HG03342 (cell line): ENCODE measurements around the gene OPA1.

Experiments used
- ATAC-seq: cut with Tn5 transposase; IDR thresholded peaks from one replicate; pipeline ENCODE4 v1.9.1; 2021; ENCODE audit warnings: mild to moderate bottlenecking, moderate library complexity; ENCODE audit not compliant: unreplicated experiment

OPA1 gene

GRCh38 chr3:193592841-193593667, at the start of gene OPA1:
TSS of gene OPA1 (plus strand) at chr3:193593208. CDS start at chr3:193593378, 170 bp downstream.
- ATAC-seq = peak; percentile 94

GRCh38 chr3:193544289-193544688, 48.7 kb upstream of the OPA1 start:
- ATAC-seq = no peak

- ATAC-seq = no peak
Observed at GRCh38 chr3:193545304-193545703, 47.7 kb upstream of the OPA1 start.

- ATAC-seq = no peak
Observed at GRCh38 chr3:193546129-193546528, 46.9 kb upstream of the OPA1 start.

GRCh38 chr3:193548406-193548805, 44.6 kb upstream of the OPA1 start:
- no peak for ATAC-seq

GRCh38 chr3:193552923-193553322, 40.1 kb upstream of the OPA1 start:
- ATAC-seq = no peak

GRCh38 chr3:193553586-193553985, 39.4 kb upstream of the OPA1 start:
- no peak for ATAC-seq

GRCh38 chr3:193554811-193555210, 38.2 kb upstream of the OPA1 start, which contains the start of gene ATP13A4:
TSS of gene ATP13A4 (minus strand) at chr3:193554895. CDS start at chr3:193554799, 96 bp downstream.
- no peak for ATAC-seq

GRCh38 chr3:193556841-193557240, 36.2 kb upstream of the OPA1 start:
- ATAC-seq = no peak

- ATAC-seq = no peak
Observed at GRCh38 chr3:193559100-193559499, 33.9 kb upstream of the OPA1 start.

GRCh38 chr3:193560091-193560490, 32.9 kb upstream of the OPA1 start:
- no peak for ATAC-seq

GRCh38 chr3:193560870-193561269, 32.1 kb upstream of the OPA1 start:
- ATAC-seq = no peak

- ATAC-seq = no peak
Observed at GRCh38 chr3:193563426-193563825, 29.6 kb upstream of the OPA1 start.

GRCh38 chr3:193564012-193564411, 29.0 kb upstream of the OPA1 start:
- ATAC-seq = no peak

GRCh38 chr3:193569119-193569518, 23.9 kb upstream of the OPA1 start:
- no peak for ATAC-seq

GRCh38 chr3:193572426-193572908, 20.5 kb upstream of the OPA1 start:
- ATAC-seq = peak; percentile 86

- no peak for ATAC-seq
Observed at GRCh38 chr3:193573403-193574191, 19.4 kb upstream of the OPA1 start.

GRCh38 chr3:193574488-193575070, 18.4 kb upstream of the OPA1 start:
- ATAC-seq = peak; percentile 39

- ATAC-seq = no peak
Observed at GRCh38 chr3:193585530-193585929, 7.5 kb upstream of the OPA1 start.

GRCh38 chr3:193586526-193586925, 6.5 kb upstream of the OPA1 start:
- no peak for ATAC-seq

- no peak for ATAC-seq
Observed at GRCh38 chr3:193589129-193589528, 3.9 kb upstream of the OPA1 start.
